GM12878 (cell line): ENCODE results near the gene TMC6. TPM values are rescaled to one million over a fixed set of nuclear protein-coding genes. Genes with fewer than 3 reads are reported as not detected.

Experiments used
- EED ChIP-seq: sonication (generic); IDR thresholded peaks from 2 replicates; pipeline ENCODE4 v1.6.1; 2016; ENCODE audit warnings: antibody characterized with exemption, low read depth
- POU2F2 ChIP-seq: IDR thresholded peaks from 3 replicates; pipeline ENCODE4 v1.6.1; 2011; ENCODE audit warnings: low read depth, mild to moderate bottlenecking, low read length, borderline replicate concordance
- RFX5 ChIP-seq: IDR thresholded peaks from 2 replicates; pipeline ENCODE4 v1.6.1; 2011; ENCODE audit warnings: low read depth, low read length, improper control_type of control experiment
- RUNX3 ChIP-seq: IDR thresholded peaks from 2 replicates; pipeline ENCODE4 v1.6.1; 2012; ENCODE audit warnings: low read length, inconsistent platforms
- polyA plus RNA-seq, 11 experiments: library from polyadenylated mRNA; depleted of rRNA in 4 of 11; unstranded in 6 of 11; stranded (reverse) in 5 of 11; fragments of >200 nt; fragmentation: Nextera tagmentation in 4 of 11; fragmentation: Illumina TruSeq in 1 of 11; extraction: Ambion mirVana in 4 of 11; extraction: Trizol in 1 of 11; gene quantifications; 1 replicate in 1 of 11; 2 replicates in 10 of 11; pipeline versions ENCODE4 v1.2.1 to v1.2.3, GENCODE V29; 2011 to 2016; ENCODE audit warnings: inconsistent platforms in 2 of 11, missing spikeins in 2 of 11, low read depth in 1 of 11
- total RNA-seq, 4 experiments: library from RNA; depleted of rRNA in 3 of 4; stranded (reverse); fragments of >200 nt in 3 of 4; fragmentation: Illumina TruSeq in 1 of 4; extraction: Trizol in 1 of 4; gene quantifications; 2 replicates each; pipeline versions ENCODE4 v1.2.1 to v1.2.3, GENCODE V29; 2013 to 2021
- TF ChIP-seq, protein P1 (sequence below): fragments of 450-650 bp; IDR thresholded peaks from 2 replicates; pipeline ENCODE4 v1.6.1; 2018; ENCODE audit warnings: mild to moderate bottlenecking, low read depth, moderate library complexity; ENCODE audit not compliant: partially characterized antibody
- TF ChIP-seq, protein P2 (sequence below): fragments of 150-350 bp; IDR thresholded peaks from 2 replicates; pipeline ENCODE4 v1.6.1; 2016; ENCODE audit warnings: low read depth, low read length

Gene TMC6
- total and polyA plus RNA-seq, 10 of the 15 experiments (the other 5 are each of a cell fraction or from before 2014, with no cell fraction given) = 1.9 to 232 (median 60.6) TPM

DNA sequence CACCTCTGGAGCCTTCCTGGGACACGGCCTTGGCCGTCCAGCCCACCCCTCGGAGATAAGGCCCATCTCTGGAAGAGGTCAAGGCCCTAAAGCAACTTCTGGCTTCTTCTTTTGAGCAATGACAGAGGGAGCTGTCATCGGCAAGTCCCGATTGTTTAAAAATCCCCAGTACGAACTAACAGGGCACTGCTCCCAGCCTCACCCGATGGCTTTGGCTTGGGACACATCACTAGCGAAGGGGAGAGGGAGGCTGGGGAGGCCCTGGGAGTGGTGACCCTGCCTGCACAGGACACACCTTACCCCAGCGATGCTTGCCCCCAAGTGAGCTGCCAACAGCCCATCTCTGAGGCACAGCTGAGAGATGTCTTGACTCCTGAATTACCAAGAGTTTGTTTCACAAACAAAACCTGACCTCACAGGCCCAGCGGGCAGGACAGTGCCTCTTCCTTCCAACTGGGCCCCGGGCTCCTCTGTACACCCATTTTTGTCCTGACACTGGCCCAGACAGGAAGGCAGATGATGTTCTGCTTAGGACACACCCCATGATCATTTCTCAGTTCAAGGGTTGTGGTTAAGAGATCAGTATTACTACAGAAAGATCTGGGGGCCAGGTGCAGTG is 44.7 kb upstream of the TMC6 start (continued):
- peak; percentile 75 for TF ChIP-seq RUNX3
- TF ChIP-seq POU2F2 = peak; percentile 22; the same call in 1 of the 3 replicates
- no peak for TF ChIP-seq RFX5
- TF ChIP-seq, protein P1, sequence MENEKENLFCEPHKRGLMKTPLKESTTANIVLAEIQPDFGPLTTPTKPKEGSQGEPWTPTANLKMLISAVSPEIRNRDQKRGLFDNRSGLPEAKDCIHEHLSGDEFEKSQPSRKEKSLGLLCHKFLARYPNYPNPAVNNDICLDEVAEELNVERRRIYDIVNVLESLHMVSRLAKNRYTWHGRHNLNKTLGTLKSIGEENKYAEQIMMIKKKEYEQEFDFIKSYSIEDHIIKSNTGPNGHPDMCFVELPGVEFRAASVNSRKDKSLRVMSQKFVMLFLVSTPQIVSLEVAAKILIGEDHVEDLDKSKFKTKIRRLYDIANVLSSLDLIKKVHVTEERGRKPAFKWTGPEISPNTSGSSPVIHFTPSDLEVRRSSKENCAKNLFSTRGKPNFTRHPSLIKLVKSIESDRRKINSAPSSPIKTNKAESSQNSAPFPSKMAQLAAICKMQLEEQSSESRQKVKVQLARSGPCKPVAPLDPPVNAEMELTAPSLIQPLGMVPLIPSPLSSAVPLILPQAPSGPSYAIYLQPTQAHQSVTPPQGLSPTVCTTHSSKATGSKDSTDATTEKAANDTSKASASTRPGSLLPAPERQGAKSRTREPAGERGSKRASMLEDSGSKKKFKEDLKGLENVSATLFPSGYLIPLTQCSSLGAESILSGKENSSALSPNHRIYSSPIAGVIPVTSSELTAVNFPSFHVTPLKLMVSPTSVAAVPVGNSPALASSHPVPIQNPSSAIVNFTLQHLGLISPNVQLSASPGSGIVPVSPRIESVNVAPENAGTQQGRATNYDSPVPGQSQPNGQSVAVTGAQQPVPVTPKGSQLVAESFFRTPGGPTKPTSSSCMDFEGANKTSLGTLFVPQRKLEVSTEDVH = no peak
- TF ChIP-seq, protein P2, sequence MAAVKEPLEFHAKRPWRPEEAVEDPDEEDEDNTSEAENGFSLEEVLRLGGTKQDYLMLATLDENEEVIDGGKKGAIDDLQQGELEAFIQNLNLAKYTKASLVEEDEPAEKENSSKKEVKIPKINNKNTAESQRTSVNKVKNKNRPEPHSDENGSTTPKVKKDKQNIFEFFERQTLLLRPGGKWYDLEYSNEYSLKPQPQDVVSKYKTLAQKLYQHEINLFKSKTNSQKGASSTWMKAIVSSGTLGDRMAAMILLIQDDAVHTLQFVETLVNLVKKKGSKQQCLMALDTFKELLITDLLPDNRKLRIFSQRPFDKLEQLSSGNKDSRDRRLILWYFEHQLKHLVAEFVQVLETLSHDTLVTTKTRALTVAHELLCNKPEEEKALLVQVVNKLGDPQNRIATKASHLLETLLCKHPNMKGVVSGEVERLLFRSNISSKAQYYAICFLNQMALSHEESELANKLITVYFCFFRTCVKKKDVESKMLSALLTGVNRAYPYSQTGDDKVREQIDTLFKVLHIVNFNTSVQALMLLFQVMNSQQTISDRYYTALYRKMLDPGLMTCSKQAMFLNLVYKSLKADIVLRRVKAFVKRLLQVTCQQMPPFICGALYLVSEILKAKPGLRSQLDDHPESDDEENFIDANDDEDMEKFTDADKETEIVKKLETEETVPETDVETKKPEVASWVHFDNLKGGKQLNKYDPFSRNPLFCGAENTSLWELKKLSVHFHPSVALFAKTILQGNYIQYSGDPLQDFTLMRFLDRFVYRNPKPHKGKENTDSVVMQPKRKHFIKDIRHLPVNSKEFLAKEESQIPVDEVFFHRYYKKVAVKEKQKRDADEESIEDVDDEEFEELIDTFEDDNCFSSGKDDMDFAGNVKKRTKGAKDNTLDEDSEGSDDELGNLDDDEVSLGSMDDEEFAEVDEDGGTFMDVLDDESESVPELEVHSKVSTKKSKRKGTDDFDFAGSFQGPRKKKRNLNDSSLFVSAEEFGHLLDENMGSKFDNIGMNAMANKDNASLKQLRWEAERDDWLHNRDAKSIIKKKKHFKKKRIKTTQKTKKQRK = no peak
- peak; percentile 55 for TF ChIP-seq EED
